ENCODE data around the gene NOP9.

The NOP9 gene

GRCh38 chr14:24339284-24340151 is 39.9 kb downstream of the NOP9 start, which contains the start of gene RIPK3:
RIPK3 (minus strand) TSS chr14:24339991; CDS start chr14:24339826, 165 bp downstream.
- DNase-seq (ENCODE audit: low read depth): no peak
- no peak for TF ChIP-seq CTCF (IDR thresholded peaks at IDR 0.05; ENCODE audit: low read depth, low read length, missing control alignments)
- peak within 1 kb of the TSS; percentile 9 for H3K4me3 ChIP-seq (ENCODE audit: low read depth, low read length)
- in situ Hi-C loops (cut with HindIII; ENCODE audit: low sequenced_read_pairs): no loop called here

- in situ Hi-C loops (cut with HindIII; ENCODE audit: low sequenced_read_pairs): no loop called here
- no peak for DNase-seq (ENCODE audit: low read depth)
- no peak for TF ChIP-seq CTCF (IDR thresholded peaks at IDR 0.05; ENCODE audit: low read depth, low read length, missing control alignments)
- H3K4me3 ChIP-seq (ENCODE audit: low read depth, low read length): no peak overlapping the region
Observed at GRCh38 chr14:24340606-24341005, 41.0 kb downstream of the NOP9 start.

- no peak for TF ChIP-seq CTCF (IDR thresholded peaks at IDR 0.05; ENCODE audit: low read depth, low read length, missing control alignments)
- DNase-seq (ENCODE audit: low read depth): no peak
- in situ Hi-C loops (cut with HindIII; ENCODE audit: low sequenced_read_pairs): no loop called here
- H3K4me3 ChIP-seq (ENCODE audit: low read depth, low read length): no peak overlapping the region
Observed at GRCh38 chr14:24342889-24343288, 43.2 kb downstream of the NOP9 start.

GRCh38 chr14:24343795-24344660 is 44.4 kb downstream of the NOP9 start:
- in situ Hi-C loops (cut with HindIII; ENCODE audit: low sequenced_read_pairs): no loop called here
- no peak for DNase-seq (ENCODE audit: low read depth)
- no peak overlapping the region for H3K4me3 ChIP-seq (ENCODE audit: low read depth, low read length)
- TF ChIP-seq CTCF (IDR thresholded peaks at IDR 0.05; ENCODE audit: low read depth, low read length, missing control alignments): no peak

GRCh38 chr14:24347134-24347533 is 47.5 kb downstream of the NOP9 start:
- H3K4me3 ChIP-seq (ENCODE audit: low read depth, low read length): no peak overlapping the region
- no peak for DNase-seq (ENCODE audit: low read depth)
- TF ChIP-seq CTCF (IDR thresholded peaks at IDR 0.05; ENCODE audit: low read depth, low read length, missing control alignments): no peak
- in situ Hi-C loops (cut with HindIII; ENCODE audit: low sequenced_read_pairs): no loop called here

GRCh38 chr14:24348186-24348585 is 48.5 kb downstream of the NOP9 start:
- no peak for TF ChIP-seq CTCF (IDR thresholded peaks at IDR 0.05; ENCODE audit: low read depth, low read length, missing control alignments)
- in situ Hi-C loops (cut with HindIII; ENCODE audit: low sequenced_read_pairs): no loop called here
- H3K4me3 ChIP-seq (ENCODE audit: low read depth, low read length): no peak overlapping the region
- DNase-seq (ENCODE audit: low read depth): no peak

All from astrocyte of the cerebellum (primary cell).